HG02840 (cell line): Measurements from ENCODE around the gene GADD45G.

Source experiments
- ATAC-seq: cut with Tn5 transposase; IDR thresholded peaks from one replicate; pipeline ENCODE4 v1.9.1; 2021; ENCODE audit warnings: mild to moderate bottlenecking, moderate library complexity, moderate number of reproducible peaks; ENCODE audit not compliant: unreplicated experiment, low FRiP score

The GADD45G gene

GRCh38 chr9:89646189-89646939 lies 41.6 kb downstream of the GADD45G start:
- ATAC-seq, result no peak

DNA sequence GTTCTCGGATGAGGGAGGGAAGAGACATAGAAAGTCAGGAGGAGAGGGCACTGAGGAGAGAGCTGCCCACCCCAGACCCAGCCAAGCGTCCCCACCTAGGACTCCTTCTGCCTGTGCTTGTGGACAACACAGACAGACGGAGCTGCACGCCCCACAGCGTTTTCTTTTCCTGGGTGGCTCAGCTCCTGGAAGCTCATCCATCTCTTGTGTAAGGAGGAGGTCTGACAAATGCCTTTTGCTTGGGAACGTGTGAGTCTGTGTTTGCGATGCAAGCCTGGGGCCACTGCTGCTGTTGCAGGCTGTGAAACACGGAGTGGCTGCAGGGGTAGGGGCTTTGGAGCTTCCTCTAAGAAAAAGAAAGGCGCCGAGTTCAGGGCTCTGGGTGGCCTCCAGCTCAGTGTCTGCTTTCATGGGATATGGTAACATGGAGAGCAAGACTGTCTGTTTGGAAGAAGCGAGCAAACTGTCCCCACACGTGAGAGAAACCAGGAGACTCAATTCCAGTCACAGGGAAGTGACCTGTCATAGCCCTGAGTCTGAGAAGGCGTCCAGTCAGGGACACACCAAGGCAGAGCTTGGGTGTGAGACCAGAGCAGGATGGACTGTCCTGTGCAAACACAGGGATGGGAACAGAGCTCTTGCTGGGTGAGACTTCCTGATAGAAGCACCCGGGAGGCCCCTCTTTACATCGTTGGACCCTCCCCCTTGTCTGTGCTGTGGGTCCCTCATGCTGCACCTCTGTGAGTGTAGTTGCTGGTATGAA lies 42.7 kb downstream of the GADD45G start:
- no peak for ATAC-seq

DNA sequence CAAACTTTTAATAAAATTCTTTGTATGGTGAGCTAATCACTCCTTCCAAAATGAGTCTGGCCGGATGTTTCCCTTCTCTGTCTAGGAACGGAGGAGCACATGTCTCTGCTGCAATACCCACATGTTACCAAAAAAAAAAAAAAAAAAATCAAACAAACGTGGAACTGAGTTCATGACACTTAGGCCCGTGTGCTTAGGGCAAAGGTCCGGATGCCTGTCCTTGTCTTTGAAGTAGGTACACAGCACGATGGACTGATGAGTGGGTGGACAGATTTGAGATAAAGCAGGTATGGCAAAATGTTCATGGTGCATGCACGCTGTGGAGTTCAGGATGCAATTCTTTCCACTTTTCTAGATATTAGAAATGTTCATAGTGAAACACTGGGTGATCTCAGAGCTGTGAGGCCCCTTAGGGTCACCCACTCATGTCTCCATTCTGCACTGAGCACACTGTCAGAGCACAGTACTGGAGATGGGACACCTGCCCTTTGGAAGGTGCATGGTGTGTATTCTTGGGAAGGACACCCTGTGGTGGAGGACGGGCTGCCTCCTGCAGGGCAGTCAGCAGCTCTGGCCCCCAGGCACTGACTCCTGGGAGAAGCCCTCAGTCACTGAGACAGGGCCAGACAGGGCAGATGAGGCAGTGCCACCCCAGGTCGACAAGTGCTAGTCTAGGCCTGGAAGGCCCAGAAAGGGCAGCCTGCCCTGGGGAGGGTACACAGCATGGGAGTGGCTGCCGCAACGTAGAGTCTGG lies 43.6 kb downstream of the GADD45G start:
- no peak for ATAC-seq

- no peak for ATAC-seq
Measured at GRCh38 chr9:89649039-89649691, 44.4 kb downstream of the GADD45G start.

GRCh38 chr9:89654025-89654662 lies 49.3 kb downstream of the GADD45G start:
- no peak for ATAC-seq

DNA sequence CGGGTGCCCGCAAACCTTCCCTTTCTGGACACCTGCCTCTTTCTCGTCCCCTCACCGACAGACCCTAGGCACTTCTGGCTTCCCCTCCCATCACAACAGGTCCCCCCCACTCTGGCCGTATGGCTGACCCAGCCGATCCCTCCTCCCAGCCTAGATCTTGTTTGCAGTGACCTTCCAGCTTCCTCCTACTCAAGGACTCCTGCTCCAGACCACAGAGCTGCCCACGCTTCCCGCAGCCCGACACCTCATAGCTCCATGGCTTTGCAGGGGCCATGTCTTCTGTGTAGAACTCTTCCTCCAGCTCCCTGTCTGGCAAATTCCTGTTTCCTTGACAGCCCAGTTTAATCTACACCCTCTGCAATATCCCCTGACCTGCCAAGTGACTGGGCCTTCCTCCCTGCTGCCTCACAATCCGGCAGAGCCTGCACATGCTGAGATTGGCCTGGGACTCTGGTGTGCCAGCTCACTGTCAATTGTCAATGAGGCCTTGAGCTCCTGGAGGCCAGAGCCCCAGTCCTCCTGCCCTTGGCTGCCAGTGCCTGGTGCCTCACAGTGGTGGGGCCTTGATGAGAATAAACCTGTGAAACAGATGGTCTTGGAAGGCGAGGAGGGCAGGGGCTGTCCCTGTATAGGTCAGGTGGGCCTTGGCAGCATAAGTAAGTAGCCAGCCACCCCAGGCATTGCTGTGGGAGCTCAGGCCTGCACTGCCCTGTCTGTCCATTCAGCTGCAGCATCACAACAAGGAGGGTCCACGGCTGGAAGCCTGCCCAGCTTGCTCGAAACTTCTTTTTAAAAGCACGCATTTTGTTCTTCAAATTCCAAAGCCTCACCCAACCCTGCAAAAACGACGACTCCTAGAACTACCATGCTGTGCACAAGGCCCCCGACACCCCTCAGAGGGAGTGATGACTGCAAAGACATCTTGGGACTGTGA lies 50.5 kb downstream of the GADD45G start:
- no peak for ATAC-seq
